Hindlimb muscle (tissue), 1 donor: ENCODE results near the gene TMC1. TPM values are rescaled to one million over a fixed set of nuclear protein-coding genes. Genes with fewer than 3 reads are reported as not detected.

Experiments
- DNase-seq: peaks from one replicate; pipeline ENCODE4 v3.0.0-alpha.2; 2013
- polyA plus RNA-seq: library from polyadenylated mRNA; unstranded; fragments of 120-200 nt; gene quantifications from one replicate; pipeline ENCODE4 v1.2.1, GENCODE V29; 2013; ENCODE audit not compliant: insufficient read length

The TMC1 gene
- polyA plus RNA-seq, 1 donor: 1.1 TPM

DNA sequence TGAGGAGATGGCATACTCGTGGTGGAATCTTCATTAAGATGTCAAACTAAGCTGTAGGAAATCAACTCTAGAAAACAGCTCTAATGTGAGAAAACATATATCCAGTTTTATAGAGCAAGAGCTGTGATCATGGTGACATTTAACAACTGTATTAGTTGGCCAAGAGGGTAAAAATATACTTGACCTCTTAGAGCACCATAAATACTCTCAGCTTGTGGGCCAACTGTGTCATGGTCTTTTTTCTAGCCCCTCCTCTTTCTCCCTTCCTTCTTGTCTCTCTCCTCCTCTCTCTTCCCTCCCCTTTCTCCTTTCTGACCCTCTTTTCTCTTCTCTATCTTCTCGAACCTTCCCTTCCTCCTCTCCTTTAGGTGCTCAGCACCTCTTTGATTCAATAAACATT, 54.7 kb downstream of the TMC1 start:
- no peak for DNase-seq

DNA sequence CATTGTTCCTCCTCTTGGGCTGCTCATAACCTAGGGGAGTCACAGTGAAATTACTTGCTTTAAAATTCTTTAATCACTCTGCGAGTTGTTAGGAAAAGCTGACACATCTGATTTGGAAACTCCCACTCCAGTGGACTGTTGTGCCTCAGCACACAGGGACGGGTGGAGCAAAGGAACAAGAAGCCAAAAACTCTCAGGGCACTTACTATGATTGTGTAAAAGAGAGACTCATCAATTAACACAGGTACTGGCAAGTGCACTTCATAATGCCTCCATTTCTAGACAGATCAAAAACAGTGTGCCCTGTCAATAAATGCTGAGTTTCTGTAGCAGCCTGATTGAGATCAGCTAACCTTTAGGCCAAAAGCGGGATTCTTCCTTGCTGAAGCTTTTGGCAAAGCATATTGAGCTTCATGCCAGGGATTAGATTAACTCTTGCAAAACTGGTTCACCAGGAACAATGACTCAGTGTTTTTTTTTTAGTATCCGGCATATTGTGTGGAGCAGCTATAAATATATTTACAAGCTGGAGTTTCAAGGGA, 55.9 kb downstream of the TMC1 start:
- peak; percentile 42 for DNase-seq

DNA sequence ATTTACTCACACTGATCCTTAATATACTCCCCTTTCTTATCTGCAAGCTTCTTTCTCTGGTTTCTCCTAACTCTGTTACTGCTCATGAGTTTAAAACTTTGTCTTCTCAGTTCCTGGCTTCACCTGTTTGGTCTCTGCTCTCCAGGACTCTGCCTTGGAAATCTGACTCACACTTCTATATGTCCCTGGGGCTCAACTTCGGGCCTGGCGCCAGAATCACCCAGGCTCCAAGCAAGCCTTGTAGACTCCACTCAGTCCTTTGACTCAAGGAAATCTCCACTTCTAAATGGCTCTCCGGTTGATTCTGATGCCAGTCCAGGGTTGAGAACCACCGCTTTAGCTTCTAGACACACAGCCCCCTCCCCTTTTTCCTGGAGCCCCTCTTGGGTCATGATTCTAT, 57.8 kb downstream of the TMC1 start:
- no peak for DNase-seq

DNA sequence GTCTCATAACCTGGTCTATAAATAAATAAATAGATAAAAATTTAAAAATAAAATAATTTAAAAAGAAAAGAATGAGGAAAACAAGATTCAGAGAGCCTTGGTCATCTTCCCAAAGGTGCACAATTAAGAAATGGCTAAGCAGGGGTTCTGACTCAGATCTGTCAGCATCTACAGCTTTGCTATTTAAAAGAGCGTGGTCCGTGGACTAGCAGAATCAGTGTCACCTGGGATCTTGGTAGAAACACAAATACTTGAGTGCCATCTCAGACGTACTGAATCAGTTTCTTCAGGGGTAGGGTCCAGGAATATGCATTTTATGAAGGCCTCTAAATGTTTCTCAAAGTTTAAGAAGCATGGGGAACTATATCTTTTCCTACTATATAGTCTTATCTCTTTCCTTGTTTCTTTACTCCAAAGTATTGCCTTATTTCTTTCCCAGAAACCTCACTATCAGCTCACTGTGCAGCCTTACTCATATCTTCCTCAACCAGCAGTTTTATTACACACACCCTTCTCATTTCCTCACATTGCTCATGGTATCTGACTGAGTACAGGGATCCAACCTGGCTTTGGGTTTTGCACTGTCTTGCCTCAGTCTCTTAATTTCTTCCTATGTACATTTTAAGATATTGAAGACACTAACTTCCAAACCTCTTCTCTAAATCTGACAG, 58.6 kb downstream of the TMC1 start:
- DNase-seq: no peak

DNA sequence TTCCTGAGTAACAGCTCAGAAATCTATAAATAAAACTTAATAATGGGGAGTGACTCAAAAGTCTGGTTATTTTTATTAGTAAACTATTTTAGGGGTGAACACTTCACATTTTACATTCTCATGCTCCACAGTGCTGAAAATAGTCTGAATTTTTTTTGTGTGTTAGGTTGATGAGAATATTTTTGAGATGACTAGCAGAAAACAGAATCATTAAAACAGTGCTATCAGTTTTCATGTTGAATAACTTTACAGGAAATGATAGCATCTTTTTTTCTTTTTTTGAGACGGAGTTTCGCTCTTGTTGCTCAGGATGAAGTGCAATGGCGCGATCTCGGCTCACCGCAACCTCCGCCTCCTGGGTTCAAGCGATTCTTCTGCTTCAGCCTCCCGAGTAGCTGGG, 60.3 kb downstream of the TMC1 start:
- DNase-seq: no peak

DNA sequence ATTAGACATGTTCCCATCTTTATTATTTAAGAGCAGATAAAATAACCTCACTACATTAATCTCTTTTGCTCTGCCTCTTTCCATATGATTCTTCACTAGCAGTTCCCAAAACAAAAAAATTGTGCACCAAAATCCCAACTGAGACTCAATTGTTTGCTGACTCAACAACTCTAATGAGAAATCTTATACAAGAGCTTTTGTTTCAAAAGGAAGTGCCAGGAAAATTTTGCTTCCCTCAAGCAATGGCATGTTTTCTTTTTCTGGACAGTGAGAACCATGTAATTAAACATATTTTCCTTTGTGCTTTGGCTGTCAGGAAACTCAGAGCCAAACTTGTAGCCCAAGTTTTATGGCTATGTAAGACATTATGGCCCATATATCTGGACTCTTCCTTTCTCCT, 62.0 kb downstream of the TMC1 start:
- DNase-seq: no peak

DNA sequence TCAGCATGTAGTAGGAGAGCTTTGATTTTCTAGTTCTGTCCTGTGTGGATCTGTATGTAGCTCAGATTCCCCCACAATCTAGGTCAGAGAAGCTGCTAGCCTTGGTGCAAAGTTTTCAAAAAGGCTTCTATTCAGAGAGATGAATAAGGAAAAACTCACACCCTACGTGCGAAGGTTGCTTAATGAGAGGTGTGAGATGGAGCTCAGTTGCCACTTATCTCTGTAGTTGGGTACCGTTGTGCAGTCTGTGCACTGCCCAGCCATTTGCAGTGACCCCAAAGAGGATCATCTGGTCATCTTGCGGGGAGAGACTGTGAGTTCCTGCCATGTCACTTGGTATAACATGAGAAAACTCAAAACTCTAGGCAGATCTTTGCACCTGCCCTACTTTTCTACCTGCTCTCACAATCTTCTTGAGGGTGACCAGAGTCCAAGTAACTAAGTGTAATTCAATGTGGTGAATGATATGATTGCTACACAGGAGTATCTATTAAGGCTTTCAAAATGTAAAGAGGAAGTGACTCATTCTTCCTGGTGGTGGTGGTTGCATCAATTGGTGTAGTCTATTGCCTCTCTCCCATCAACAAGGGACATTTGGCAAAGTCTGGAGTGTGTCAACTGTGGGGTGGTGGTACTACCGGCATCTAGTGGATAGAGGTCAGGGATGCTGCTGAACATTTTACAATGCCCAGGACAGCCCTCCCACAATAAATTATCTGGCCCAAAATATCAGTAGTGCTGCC, 65.2 kb downstream of the TMC1 start:
- DNase-seq: no peak

DNA sequence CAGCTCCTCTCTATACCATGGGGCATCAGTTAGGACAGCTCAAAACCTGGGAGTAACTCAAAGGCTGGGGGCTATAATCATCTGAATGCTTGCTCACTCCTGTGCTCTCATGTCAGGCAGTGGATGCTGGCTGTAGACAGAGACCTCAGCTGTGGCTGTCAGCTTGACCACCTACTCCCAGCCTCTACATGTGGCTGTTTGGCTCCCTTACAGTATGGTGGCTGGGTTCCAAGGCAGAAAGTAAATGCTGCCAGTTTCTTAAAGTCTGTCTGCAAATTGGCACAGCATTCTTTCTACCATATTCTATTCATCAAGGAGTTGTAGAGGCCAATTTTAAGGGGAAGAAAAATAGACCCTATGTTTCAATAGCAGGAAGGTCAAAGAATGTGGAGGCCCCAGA, 66.9 kb downstream of the TMC1 start:
- DNase-seq: no peak

DNA sequence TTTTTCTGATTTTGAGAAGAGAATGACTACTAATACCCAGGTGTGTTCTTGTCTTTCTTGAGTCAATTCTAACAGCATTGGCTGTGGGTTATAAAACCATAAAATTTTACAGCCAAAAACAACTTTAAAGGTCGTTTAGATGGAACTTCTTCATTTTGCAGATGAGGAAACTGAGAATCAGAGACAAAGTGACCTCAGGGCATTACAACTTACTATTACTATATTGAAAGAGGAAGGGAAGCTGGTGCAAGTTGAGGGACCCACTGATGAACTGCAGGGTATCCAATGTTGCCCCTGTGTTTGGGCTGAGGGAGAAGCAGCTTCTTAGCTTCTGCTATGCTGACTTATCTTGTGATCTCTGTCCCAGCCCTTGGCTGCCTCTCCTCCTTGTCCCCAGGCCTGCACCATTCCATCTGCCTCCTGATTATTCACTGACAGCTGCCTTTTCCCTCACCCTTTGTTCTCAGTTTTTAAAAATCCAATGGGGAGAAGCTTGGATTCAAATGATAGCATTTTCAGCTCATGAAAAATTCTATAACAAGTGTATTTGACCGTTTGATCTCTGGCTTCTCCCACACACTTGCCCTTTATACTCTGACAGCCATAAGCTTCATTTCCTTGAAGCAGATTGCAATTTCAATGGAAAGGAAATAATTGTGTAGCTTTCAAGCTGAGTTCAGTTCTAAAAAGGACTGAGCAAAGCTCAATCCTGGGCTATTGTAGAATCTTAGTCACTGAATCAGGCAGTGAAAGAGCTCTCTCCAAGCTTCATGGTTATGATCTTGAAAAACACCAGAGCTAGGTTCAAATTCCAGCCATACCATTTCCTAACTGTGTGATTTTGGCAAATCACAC, 68.5 kb downstream of the TMC1 start:
- DNase-seq: no peak

DNA sequence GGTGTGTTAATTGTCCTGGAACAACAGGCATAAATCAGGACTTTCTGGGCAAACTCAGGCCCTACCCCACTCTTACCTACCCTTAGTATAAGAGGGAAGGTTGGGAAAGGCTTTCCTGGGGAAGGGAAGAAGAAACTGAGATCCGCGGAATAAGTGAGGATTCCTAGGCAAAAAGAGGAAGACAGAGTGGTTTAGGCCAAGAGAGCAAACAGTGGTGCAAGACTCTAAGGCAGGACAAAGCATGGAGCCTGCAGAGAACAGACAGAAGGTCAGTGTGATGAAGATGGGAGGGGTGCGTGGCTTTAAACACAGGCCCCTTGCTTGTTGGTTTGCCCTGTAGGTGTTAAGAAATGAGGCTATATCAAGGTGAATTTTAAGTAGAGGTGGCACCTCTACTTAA, 69.4 kb downstream of the TMC1 start:
- DNase-seq: no peak

DNA sequence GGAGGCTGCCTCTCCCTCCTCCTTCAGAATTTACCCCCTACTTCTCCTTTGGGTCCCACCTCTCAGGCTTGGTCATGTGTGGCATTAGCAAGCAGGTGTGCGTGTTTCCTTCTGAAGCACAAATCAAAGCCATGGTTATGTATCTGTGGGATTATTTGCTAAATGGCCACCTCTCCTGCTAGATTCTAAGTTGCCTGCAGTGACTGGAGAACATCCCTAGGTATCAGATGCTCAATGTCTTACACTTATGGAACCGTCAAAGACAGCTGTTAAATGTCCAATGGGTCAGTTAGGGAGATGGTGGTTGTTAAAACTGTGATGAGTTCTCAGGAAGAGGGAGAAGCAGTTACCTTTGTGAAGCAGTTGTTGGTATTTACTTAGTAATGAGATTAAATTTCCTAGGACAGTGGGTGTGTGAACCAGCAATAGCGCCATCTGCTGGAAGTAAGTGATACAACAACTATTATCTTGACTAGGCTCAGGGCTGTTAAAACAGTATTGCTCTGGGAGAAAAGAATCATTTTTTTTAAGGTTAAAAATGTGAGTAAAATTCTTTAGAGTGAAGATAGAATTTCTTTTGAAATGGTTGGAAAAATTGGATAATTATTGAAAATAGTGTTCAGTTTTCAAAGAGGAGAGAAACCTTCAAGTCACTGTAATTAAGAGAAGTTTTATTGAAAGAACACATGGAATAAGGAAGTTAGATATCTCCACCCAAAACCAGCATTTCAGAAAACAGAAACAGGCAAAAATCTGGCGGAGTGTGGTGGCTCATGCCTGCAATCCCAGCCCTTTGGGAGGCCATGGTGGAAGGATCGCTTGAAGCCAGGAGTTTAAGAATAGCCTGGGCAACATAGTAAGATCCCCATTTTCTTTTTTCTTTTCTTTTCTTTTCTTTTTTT, 71.3 kb downstream of the TMC1 start:
- DNase-seq: peak; percentile 69

DNA sequence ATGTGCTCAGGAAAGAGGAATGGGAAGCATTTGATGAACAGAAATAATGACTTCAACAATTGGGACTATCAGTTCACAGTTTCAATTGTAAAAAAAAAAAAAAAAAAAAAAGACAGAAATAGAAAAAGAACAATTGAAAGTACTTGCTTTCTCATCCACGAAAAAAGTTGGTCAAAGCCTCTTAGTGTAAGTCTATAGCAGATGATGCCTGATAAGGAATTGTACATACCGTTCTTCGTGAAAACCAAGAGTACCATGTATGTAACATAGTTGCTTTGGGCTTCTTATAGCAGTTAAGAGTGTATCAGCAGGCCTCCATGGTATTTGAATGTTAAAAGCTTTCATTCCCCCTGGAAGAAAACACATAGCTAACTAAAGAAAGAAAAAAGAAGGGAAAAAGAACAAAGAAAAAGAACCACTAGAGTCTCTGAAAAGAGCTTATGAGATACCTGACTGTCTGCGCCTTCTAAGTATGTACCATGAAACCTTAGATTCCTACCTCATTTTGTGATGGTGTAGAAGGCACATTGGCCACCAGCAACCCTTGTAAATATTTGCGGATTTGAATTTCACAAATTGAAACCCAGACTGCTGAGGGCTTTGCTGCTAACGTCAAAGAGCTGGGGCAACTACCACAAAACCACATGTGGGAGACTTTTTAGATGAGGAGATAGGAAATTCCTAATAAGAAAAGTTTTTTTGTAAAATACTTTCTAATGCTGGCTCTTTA, 75.2 kb downstream of the TMC1 start:
- no peak for DNase-seq

DNA sequence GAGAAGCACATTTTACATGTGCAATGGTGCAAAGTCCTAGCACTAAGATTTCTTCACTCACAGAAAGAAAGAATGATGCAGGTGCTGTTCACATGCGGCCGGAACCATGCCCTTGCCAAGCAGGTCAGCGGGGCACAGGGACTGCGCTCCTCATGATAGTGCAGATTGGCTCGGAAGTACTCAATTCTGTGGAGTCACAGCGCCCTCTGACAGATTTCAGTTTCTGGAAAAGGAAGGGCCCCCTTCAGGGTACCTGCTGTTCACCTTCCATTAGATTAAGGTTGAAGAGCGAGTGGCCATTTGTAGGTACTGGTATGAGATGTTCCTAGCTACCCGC, 75.7 kb downstream of the TMC1 start:
- DNase-seq: no peak

DNA sequence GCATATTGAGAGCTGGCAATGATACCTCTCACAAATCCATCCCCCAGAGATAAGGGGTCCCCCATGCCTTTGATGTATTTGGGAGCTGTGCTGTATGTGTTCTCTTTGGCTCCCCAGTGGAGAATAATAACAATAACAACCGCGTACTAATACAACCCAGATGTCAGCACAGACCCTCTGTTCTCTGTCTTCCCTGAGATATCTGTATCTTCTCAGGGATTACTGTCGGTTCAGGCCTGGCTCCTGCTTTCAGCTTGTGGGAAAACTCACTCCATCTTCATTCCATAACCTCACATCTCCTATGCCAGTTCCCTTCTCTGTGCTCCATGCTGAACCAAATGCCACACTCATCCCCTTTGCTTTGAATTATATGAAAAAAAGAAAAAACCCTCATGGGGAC, 76.2 kb downstream of the TMC1 start:
- no peak for DNase-seq

DNA sequence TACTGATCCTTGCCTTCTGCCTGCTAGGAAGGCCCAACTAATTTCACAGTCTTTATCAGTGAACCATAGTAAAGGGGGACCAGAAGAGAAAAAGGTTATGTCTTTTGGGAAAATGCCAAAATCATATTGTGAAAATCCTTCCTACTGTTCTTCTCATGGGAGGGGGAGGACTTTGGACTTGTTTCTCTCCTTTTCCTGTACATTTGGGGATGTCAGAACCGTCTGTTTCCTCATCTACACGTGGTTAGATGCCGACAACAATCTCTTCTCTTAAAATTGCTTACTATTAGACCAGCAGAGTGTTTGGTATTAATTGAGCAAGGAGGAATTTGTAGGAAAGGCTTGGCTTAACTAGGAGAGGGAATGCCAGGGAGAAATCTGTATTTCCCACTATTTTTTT, 77.2 kb downstream of the TMC1 start:
- DNase-seq: no peak

DNA sequence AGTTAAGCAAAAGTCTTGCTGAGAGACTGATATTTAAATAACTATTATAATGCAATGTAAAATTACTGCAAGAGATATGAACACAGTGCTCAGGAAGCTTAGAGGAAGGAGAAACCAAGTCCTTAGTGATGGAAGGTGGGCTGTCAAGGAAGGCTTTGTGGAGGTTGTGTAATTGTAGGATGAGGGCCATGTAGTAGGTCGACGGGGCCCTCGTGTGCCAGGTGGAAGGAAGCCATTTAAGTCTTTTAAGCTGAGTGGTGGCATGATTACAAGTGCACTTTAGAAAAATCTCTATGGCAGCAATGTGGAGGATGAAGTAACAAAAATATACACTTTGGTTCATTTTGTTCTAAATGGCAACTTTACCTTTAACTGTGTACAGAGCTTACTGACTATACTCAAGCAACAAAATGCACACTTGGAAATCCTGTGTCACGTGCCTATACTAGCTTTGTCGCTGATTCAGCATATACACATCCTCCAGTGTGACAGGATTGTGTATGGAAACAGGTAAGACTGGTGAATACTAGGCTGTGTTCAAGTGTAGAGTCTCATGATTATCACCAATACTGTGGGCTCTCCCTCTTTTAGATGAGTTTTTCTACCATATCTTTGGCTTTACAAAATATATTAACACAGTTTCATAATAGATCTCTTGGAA, 78.6 kb downstream of the TMC1 start:
- no peak for DNase-seq

DNA sequence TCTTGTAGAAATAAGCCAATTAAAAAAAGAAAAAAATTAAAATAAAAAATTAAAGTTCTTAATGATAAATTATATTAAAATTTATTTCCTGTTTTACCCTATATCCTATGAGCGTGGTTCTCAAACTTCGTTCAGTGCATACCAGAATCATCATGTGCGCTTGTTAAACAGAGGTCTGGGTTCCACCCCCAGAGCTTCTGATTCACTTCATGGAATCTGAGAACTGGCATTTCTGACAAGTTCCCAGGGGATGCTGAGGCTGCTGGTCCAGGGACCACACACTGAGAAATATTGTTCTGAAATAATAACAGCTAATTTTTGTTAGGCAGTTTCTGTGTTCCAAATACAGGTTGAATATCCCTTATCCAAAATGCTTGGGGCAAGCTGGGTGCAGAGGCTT, 79.3 kb downstream of the TMC1 start:
- DNase-seq: no peak

DNA sequence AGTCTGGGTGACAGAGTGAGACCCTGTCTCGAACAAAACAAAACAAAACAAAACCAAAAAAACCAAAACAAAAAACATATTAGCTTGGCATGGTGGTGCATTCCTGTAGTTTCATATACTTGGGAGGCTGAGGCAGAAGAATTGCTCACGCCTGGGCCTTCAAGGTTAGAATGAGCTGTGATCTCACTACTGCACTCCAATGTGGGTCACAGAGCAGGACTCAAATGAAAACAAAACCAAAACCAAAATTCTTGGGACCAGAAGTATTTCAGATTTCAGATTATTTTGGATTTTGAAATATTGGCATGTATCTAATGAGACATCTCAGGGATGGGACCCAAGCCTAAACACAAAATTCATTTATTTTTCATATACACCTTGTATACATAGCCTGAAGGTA, 80.2 kb downstream of the TMC1 start:
- no peak for DNase-seq

DNA sequence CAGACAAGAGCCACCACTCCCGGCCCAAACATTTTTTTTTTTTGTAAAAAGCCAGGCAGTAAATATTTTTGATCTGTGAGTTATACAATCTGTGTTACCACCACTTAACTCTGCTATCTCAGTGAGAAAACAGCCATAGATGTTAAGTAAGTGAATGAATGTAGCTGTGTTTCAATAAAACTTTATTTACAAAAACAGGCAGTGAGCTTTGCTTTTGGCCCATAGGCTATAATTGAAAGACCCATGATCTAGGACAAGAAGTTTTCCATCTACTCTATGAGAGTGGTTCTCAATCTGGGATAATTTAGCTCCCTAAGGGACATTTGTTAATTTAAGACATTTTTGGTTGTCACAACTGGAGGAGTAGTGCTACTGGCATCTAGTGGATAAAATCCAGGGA, 91.0 kb downstream of the TMC1 start:
- DNase-seq: no peak

DNA sequence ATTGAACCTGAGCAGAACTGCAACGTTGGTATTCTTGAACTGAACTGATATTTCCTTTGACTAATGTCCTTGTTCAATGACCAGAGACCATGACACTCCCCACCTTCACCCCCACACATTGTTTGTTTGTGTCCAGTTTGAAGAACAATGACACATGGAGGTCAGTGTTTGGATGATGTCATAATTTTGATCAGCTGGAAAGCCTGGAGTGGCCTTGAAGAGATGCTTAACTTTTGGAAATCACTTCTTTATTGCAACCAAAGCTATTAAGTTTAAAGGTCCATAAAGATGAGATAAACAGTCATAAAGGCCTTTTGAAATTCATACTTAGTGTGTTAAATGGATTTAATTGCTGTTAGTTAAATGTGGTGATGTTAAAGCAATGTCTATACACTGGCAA, 92.7 kb downstream of the TMC1 start:
- no peak for DNase-seq

DNA sequence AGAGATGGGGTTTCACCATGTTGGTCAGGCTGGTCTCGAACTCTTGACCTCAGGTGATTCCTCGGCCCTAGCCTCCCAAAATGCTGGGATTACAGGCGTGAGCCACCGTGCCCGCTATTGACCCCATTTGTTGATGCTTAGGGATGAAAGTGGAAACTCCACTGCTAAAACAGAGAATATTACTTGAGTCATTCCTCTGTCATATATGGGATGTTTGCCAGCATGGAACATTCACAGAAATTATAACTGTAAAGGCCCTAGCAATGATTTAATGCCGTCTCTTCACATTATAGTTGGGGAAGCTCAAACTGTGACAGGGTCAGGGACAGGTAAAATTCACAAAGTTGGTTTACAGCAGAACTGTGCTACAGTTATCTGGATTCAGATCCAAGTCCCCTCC, 94.5 kb downstream of the TMC1 start:
- DNase-seq: no peak
